Natural killer cell (primary cell): ENCODE results near the gene XCL1. TPM values are rescaled to one million over a fixed set of nuclear protein-coding genes. Genes with fewer than 3 reads are reported as not detected.

ENCODE experiments used
- ATAC-seq, 3 donors: fragments of 150-1000 bp in 2 of 3; fragments of 200-7000 bp in 1 of 3; cut with Tn5 transposase; 1 replicate in 1 of 3; 2 replicates in 2 of 3; pipeline ENCODE4 v1.10.0; 2021; ENCODE audit warnings: mild to moderate bottlenecking in 2 of 3, moderate library complexity in 2 of 3
- DNase-seq, 2 donors: peaks; one replicate each; pipeline versions ENCODE4 v3.0.0 to v3.0.0-alpha.2; 2013 to 2021; ENCODE audit warnings: mixed read lengths in 1 of 2
- H3K27ac ChIP-seq: one replicate; pipeline ENCODE4 v1.5.1; 2013; ENCODE audit warnings: mild to moderate bottlenecking, low read length
- H3K27me3 ChIP-seq: one replicate; pipeline ENCODE4 v1.6.1; 2013; ENCODE audit warnings: low read length; ENCODE audit not compliant: control insufficient read depth, insufficient read depth
- H3K36me3 ChIP-seq: one replicate; pipeline ENCODE4 v1.6.1; 2013; ENCODE audit warnings: low read length; ENCODE audit not compliant: control insufficient read depth, insufficient read depth
- H3K4me1 ChIP-seq: one replicate; pipeline ENCODE4 v1.6.1; 2013; ENCODE audit warnings: low read length; ENCODE audit not compliant: control insufficient read depth, insufficient read depth
- H3K4me3 ChIP-seq: one replicate; pipeline ENCODE4 v1.5.1; 2013; ENCODE audit warnings: low read length
- H3K9me3 ChIP-seq: one replicate; pipeline ENCODE4 v1.6.1; 2013; ENCODE audit warnings: low read length; ENCODE audit not compliant: control insufficient read depth, insufficient read depth
- H3K27ac Mint-ChIP-seq, 2 donors: one replicate each; pipeline ENCODE4 v1.8.0; 2022; ENCODE audit warnings: mild to moderate bottlenecking in 2 of 2, mixed read lengths in 2 of 2, moderate library complexity in 1 of 2
- H3K27me3 Mint-ChIP-seq, 2 donors: one replicate each; pipeline ENCODE4 v1.8.0; 2022; ENCODE audit warnings: low read depth in 2 of 2, mixed read lengths in 2 of 2
- H3K36me3 Mint-ChIP-seq: one replicate; pipeline ENCODE4 v1.8.0; 2022; ENCODE audit warnings: mixed read lengths
- H3K4me1 Mint-ChIP-seq, 2 donors: one replicate each; pipeline ENCODE4 v1.8.0; 2022; ENCODE audit warnings: mixed read lengths in 2 of 2
- H3K4me3 Mint-ChIP-seq: one replicate; pipeline ENCODE4 v1.8.0; 2022; ENCODE audit warnings: mild to moderate bottlenecking, moderate library complexity, mixed read lengths
- H3K9me3 Mint-ChIP-seq, 2 donors: one replicate each; pipeline ENCODE4 v1.8.0; 2022; ENCODE audit warnings: mixed read lengths in 2 of 2
- CTCF ChIP-seq: fragments of 200-600 bp; IDR thresholded peaks from one replicate; pipeline ENCODE4 v1.8.0; 2022; ENCODE audit warnings: antibody characterized with exemption
- WGBS: methylation state at CpG from one replicate; pipeline ENCODE4 v1.1.7; 2013; ENCODE audit warnings: missing lambda C conversion rate; ENCODE audit not compliant: insufficient coverage; 5-methylcytosine and 5-hydroxymethylcytosine counted together
- intact Hi-C: fragments of 100-400 bp; cut with micrococcal nuclease; formaldehyde crosslinking; loops from one replicate; pipeline ENCODE4 v1.14.2; 2022
- total RNA-seq, 4 donors: library from RNA; stranded (reverse); fragments of 120-200 nt in 1 of 4; gene quantifications; one replicate each; pipeline versions ENCODE4 v1.2.3 to v1.2.4, GENCODE V29; 2013 to 2022

The XCL1 gene
- total RNA-seq, 3 donors from 2014 or later (not counting 1 experiment from before 2014, with no cell fraction given), result 11.4 to 23.8 (median 16.1) TPM

DNA sequence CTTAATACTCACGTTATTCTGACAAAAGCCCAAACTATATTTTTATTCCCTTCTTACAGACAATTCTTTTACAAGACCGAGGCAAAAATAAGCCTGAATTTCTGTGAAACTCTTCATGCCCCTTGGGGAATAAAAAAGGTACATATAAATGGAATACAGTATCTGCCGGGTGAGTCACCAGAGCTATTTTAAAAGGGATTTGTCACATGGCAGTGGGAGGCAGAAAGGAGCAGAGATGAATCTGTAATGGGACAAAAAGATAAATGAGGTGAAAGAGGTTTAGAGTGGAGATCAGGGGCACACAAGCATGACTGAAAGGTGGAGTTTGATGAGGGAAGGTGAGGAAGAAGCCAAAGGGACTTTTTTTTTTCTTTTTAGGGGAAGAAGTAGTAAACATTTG is 8.8 kb downstream of the XCL1 start:
- 84% methylated on average over 1 of the region's 3 CpGs for WGBS
- H3K4me1 ChIP-seq, result no peaks in the 10 kb centered on the region
- intact Hi-C loops, result no loop called here
- DNase-seq (no peak), ATAC-seq (no peak)
- no peak overlapping the region for H3K27ac ChIP-seq
- H3K36me3 ChIP-seq, result peaks cover 18% of the 10 kb centered on the region
- H3K4me3 ChIP-seq, result no peak overlapping the region
- no peaks in the 10 kb centered on the region for H3K27me3 ChIP-seq
- Mint-ChIP-seq H3K4me3 (no peak overlapping the region), H3K27me3 (peaks cover 0 to 7% of the 10 kb centered on the region in 2 donors), H3K9me3 (peaks cover 2 to 4% of the 10 kb centered on the region in 2 donors), H3K4me1 (no peaks in the 10 kb centered on the region), H3K27ac (no peak overlapping the region), H3K36me3 (peaks cover 10% of the 10 kb centered on the region)
- no peaks in the 10 kb centered on the region for H3K9me3 ChIP-seq
- no peak for TF ChIP-seq CTCF

DNA sequence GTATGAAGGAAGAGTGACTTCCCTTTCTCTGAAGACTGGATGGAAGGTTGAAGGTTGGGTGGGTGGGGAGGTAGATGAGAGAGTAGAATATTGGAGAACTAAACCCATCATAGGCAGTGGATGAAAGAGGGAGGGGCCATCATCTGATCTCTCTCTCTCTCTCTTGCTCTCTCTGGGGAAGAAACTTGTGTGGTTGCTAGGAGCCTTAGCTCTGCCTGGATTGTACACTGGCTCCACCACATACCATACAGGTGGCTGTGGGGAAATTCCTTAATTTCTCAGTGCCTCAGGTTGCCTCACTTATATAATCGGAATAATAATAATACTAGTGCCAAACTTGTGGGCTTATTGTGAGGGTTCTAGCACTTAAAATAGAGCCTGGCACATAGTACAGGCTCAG is 9.5 kb downstream of the XCL1 start:
- no peak overlapping the region for H3K4me3 ChIP-seq
- H3K27ac Mint-ChIP-seq, result no peak overlapping the region
- H3K4me1 ChIP-seq, result no peaks in the 10 kb centered on the region
- peaks cover 2 to 4% of the 10 kb centered on the region in 2 donors for H3K9me3 Mint-ChIP-seq
- intact Hi-C loops, result no loop called here
- peaks cover 11% of the 10 kb centered on the region for H3K36me3 ChIP-seq
- 100% methylated on average over 1 of the region's 1 CpG for WGBS
- H3K27ac ChIP-seq, result no peak overlapping the region
- H3K36me3 Mint-ChIP-seq, result peaks cover 10% of the 10 kb centered on the region
- H3K27me3 Mint-ChIP-seq, result peaks cover 0 to 7% of the 10 kb centered on the region in 2 donors
- H3K9me3 ChIP-seq, result no peaks in the 10 kb centered on the region
- ATAC-seq (no peak), DNase-seq (no peak)
- no peak for TF ChIP-seq CTCF
- H3K27me3 ChIP-seq, result no peaks in the 10 kb centered on the region
- H3K4me3 Mint-ChIP-seq, result no peak overlapping the region
- no peaks in the 10 kb centered on the region for H3K4me1 Mint-ChIP-seq

GRCh38 chr1:168589167-168589566 is 12.8 kb downstream of the XCL1 start:
- DNase-seq (no peak), ATAC-seq (no peak)
- no peaks in the 10 kb centered on the region for H3K27me3 ChIP-seq
- intact Hi-C loops, result no loop called here
- Mint-ChIP-seq H3K4me3 (no peak overlapping the region), H3K9me3 (peaks cover 2 to 4% of the 10 kb centered on the region in 2 donors), H3K27ac (no peak overlapping the region), H3K4me1 (no peaks in the 10 kb centered on the region), H3K36me3 (peaks cover 10% of the 10 kb centered on the region), H3K27me3 (peaks cover 0 to 4% of the 10 kb centered on the region in 2 donors)
- H3K36me3 ChIP-seq, result no peaks in the 10 kb centered on the region
- no peak overlapping the region for H3K27ac ChIP-seq
- no CpG with 5 or more reads among the region's 2 CpGs for WGBS
- no peaks in the 10 kb centered on the region for H3K4me1 ChIP-seq
- no peak for TF ChIP-seq CTCF
- H3K9me3 ChIP-seq, result no peaks in the 10 kb centered on the region
- no peak overlapping the region for H3K4me3 ChIP-seq

DNA sequence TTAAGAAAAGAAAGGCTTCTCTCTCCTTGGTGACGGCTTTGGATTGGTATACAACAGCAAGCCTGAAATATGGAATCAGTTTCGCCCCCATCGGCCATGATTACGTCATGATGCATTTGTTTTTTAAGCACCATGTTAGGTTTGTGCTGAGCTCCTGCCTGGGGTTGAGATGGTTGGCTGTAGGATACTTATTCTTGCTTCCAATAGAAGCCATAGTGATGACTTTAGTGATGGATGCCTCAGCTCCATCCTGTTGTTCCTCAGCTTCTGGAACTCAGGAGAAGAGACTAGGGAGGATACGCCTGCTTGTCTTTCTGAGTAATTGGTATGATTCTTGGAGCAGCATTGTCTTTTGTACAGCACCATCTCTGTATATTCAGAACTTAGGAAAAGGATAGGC is 14.7 kb downstream of the XCL1 start:
- Histone ChIP-seq H3K9me3 (no peaks in the 10 kb centered on the region), H3K27ac (no peak overlapping the region), H3K4me1 (no peaks in the 10 kb centered on the region), H3K36me3 (no peaks in the 10 kb centered on the region), H3K27me3 (no peaks in the 10 kb centered on the region), H3K4me3 (no peak overlapping the region)
- DNase-seq (no peak), ATAC-seq (no peak)
- Mint-ChIP-seq H3K36me3 (peaks cover 10% of the 10 kb centered on the region), H3K9me3 (peaks cover 2 to 4% of the 10 kb centered on the region in 2 donors), H3K27ac (no peak overlapping the region), H3K4me1 (no peaks in the 10 kb centered on the region), H3K27me3 (peaks cover 0 to 4% of the 10 kb centered on the region in 2 donors), H3K4me3 (no peak overlapping the region)
- TF ChIP-seq CTCF, result no peak
- intact Hi-C loops, result no loop called here
- WGBS, result 96% methylated on average over 5 of the region's 5 CpGs
